T-cell (primary cell): Measurements from ENCODE around the gene PFDN6. TPM values are rescaled to one million over a fixed set of nuclear protein-coding genes. Genes with fewer than 3 reads are reported as not detected.

Experiments used
- ATAC-seq, 4 experiments: fragments of 200-7000 bp in 3 of 4; fragments of 150-1000 bp in 1 of 4; cut with Tn5 transposase; replicated peaks in 1 of 4; 1 replicate in 3 of 4; 2 replicates in 1 of 4; pipeline ENCODE4 v1.10.0; 2021; ENCODE audit warnings: moderate library complexity in 3 of 4, mild to moderate bottlenecking in 2 of 4, moderate number of reproducible peaks in 1 of 4
- CTCF ChIA-PET, 2 donors: fragments of 300-600 bp; sonication (Branson Sonifier 250); formaldehyde crosslinking; loops; one replicate each; lab custom pipeline; 2022; ENCODE audit warnings: antibody characterized with exemption in 2 of 2; lab: Charles Lee
- POLR2A ChIA-PET, 2 donors: fragments of 300-600 bp; sonication (Branson Sonifier 250); formaldehyde crosslinking; loops; one replicate each; lab custom pipeline; 2022; ENCODE audit warnings: antibody characterized with exemption in 2 of 2; lab: Charles Lee
- DNase-seq, 35 experiments: peaks; one replicate each; pipeline versions ENCODE4 v3.0.0 to v3.0.0-alpha.2; 2013 to 2023
- H3K27ac ChIP-seq: one replicate; pipeline ENCODE4 v1.5.1; 2013; ENCODE audit warnings: low read length
- H3K27me3 ChIP-seq, 2 experiments: replicated peaks in 1 of 2; 1 replicate in 1 of 2; 2 replicates in 1 of 2; pipeline versions ENCODE4 v1.6.1 to v1.7.0; 2013; ENCODE audit warnings: low read length in 1 of 2, mixed read lengths in 1 of 2; ENCODE audit not compliant: control insufficient read depth in 2 of 2, insufficient read depth in 2 of 2; ENCODE audit errors: extremely low read depth in 1 of 2
- H3K36me3 ChIP-seq, 2 donors: 1 replicate in 1 of 2; 2 replicates in 1 of 2; pipeline versions ENCODE4 v1.6.1 to v1.7.0; 2013; ENCODE audit warnings: low read length in 1 of 2; ENCODE audit not compliant: control insufficient read depth in 2 of 2, insufficient read depth in 1 of 2; ENCODE audit errors: extremely low read depth in 1 of 2
- H3K4me1 ChIP-seq, 2 experiments: 1 replicate in 1 of 2; 2 replicates in 1 of 2; pipeline versions ENCODE4 v1.6.1 to v1.7.0; 2013; ENCODE audit warnings: low read length in 2 of 2, mixed read lengths in 1 of 2; ENCODE audit not compliant: insufficient read depth in 2 of 2, control insufficient read depth in 1 of 2; ENCODE audit errors: extremely low read depth in 1 of 2
- H3K4me3 ChIP-seq, 2 donors: 1 replicate in 1 of 2; 2 replicates in 1 of 2; pipeline versions ENCODE4 v1.5.1 to v1.7.0; 2013; ENCODE audit warnings: mild to moderate bottlenecking in 2 of 2, low read length in 1 of 2, moderate library complexity in 1 of 2; ENCODE audit not compliant: control insufficient read depth in 1 of 2; ENCODE audit errors: extremely low read depth in 1 of 2
- H3K9me3 ChIP-seq: 2 replicates; pipeline ENCODE4 v1.7.0; 2013
- H3K27ac Mint-ChIP-seq, 2 donors: one replicate each; pipeline ENCODE4 v1.8.0; 2020 to 2021; ENCODE audit warnings: mild to moderate bottlenecking in 2 of 2, mixed read lengths in 2 of 2
- H3K27me3 Mint-ChIP-seq, 2 donors: one replicate each; pipeline ENCODE4 v1.8.0; 2021 to 2022; ENCODE audit warnings: mixed read lengths in 2 of 2
- H3K36me3 Mint-ChIP-seq: one replicate; pipeline ENCODE4 v1.8.0; 2021; ENCODE audit warnings: mixed read lengths
- H3K4me1 Mint-ChIP-seq, 3 donors: one replicate each; pipeline ENCODE4 v1.8.0; 2020 to 2022; ENCODE audit warnings: mixed read lengths in 3 of 3, mild to moderate bottlenecking in 1 of 3
- H3K4me3 Mint-ChIP-seq, 3 donors: one replicate each; pipeline ENCODE4 v1.8.0; 2020 to 2022; ENCODE audit warnings: mild to moderate bottlenecking in 3 of 3, mixed read lengths in 3 of 3, moderate library complexity in 3 of 3
- H3K9me3 Mint-ChIP-seq, 3 donors: one replicate each; pipeline ENCODE4 v1.8.0; 2020 to 2022; ENCODE audit warnings: mixed read lengths in 3 of 3
- WGBS: methylation state at CpG from one replicate; pipeline ENCODE4 v1.1.5; 2013; ENCODE audit warnings: missing lambda C conversion rate; ENCODE audit not compliant: insufficient coverage; 5-methylcytosine and 5-hydroxymethylcytosine counted together
- total RNA-seq, 35 experiments: library from RNA in 6 of 35; stranded (reverse) in 6 of 35; fragments of 120-200 nt in 1 of 35; gene quantifications; one replicate each; pipeline versions ENCODE4 v1.2.1 to v1.2.4 and lab custom pipeline; 2013 to 2026

Gene PFDN6
- total RNA-seq, 5 donors from 2014 or later (not counting 1 experiment from before 2014, with no cell fraction given) = 16.1 to 51.4 (median 40.5) TPM

GRCh38 chr6:33301877-33302276 lies 12.5 kb downstream of the PFDN6 start:
- peak overlapping the region in 1 of 2 donors; percentile 52 for H3K27ac Mint-ChIP-seq
- ATAC-seq (no peak), DNase-seq (no peak)
- Histone ChIP-seq H3K27me3 (no peaks in the 10 kb centered on the region), H3K36me3 (peaks cover 9 to 51% of the 10 kb centered on the region in 2 donors), H3K9me3 (no peaks in the 10 kb centered on the region), H3K4me1 (peaks cover 7 to 53% of the 10 kb centered on the region in 2 experiments), H3K27ac (no peak overlapping the region), H3K4me3 (no peak overlapping the region)
- H3K36me3 Mint-ChIP-seq = peaks cover 26% of the 10 kb centered on the region
- no peaks in the 10 kb centered on the region for H3K27me3 Mint-ChIP-seq
- ChIA-PET POLR2A (interaction anchor here (0.6 to 1.1 kb wide), 2 partner anchors 8 to 31 kb away, joined by 3 to 6 read pairs; no protein-coding TSS in a partner anchor), CTCF (interaction anchor here in 1 of 2 donors (0.5 kb wide), 1 partner anchor 149 kb away, joined by 7 read pairs; no protein-coding TSS in a partner anchor)
- peaks cover 37 to 63% (median 50%) of the 10 kb centered on the region in 3 donors for H3K4me1 Mint-ChIP-seq
- no CpG with 5 or more reads among the region's 3 CpGs for WGBS
- no peaks in the 10 kb centered on the region for H3K9me3 Mint-ChIP-seq
- H3K4me3 Mint-ChIP-seq = peak overlapping the region in 1 of 3 donors; percentile 31

GRCh38 chr6:33304216-33304615 lies 14.8 kb downstream of the PFDN6 start:
- Histone ChIP-seq H3K9me3 (no peaks in the 10 kb centered on the region), H3K4me3 (no peak overlapping the region), H3K27ac (no peak overlapping the region), H3K4me1 (peaks cover 3 to 47% of the 10 kb centered on the region in 2 experiments), H3K27me3 (no peaks in the 10 kb centered on the region), H3K36me3 (peaks cover 9 to 66% of the 10 kb centered on the region in 2 donors)
- Mint-ChIP-seq H3K4me1 (peaks cover 43 to 61% (median 55%) of the 10 kb centered on the region in 3 donors), H3K9me3 (no peaks in the 10 kb centered on the region), H3K36me3 (peaks cover 33% of the 10 kb centered on the region), H3K4me3 (no peak overlapping the region), H3K27ac (no peak overlapping the region), H3K27me3 (no peaks in the 10 kb centered on the region)
- ATAC-seq (no peak), DNase-seq (no peak)
- ChIA-PET CTCF (no interaction called here), POLR2A (no interaction called here)
- WGBS = 100% methylated on average over 5 of the region's 16 CpGs

- Histone ChIP-seq H3K4me3 (no peak overlapping the region), H3K27me3 (no peaks in the 10 kb centered on the region), H3K4me1 (peaks cover under 1 to 48% of the 10 kb centered on the region in 2 experiments), H3K27ac (no peak overlapping the region), H3K36me3 (peaks cover 9 to 69% of the 10 kb centered on the region in 2 donors), H3K9me3 (no peaks in the 10 kb centered on the region)
- no peaks in the 10 kb centered on the region for H3K27me3 Mint-ChIP-seq
- H3K4me1 Mint-ChIP-seq = peaks cover 35 to 53% (median 46%) of the 10 kb centered on the region in 3 donors
- no peaks in the 10 kb centered on the region for H3K9me3 Mint-ChIP-seq
- POLR2A ChIA-PET = interaction anchor here in 1 of 2 donors (0.6 kb wide), 1 partner anchor 50 kb away, joined by 3 read pairs; no protein-coding TSS in a partner anchor
- no peak for DNase-seq
- WGBS = 92% methylated on average over 8 of the region's 8 CpGs
- peaks cover 30% of the 10 kb centered on the region for H3K36me3 Mint-ChIP-seq
- no peak overlapping the region for H3K4me3 Mint-ChIP-seq
- H3K27ac Mint-ChIP-seq = no peak overlapping the region
- CTCF ChIA-PET = no interaction called here
- no peak for ATAC-seq
Measured at GRCh38 chr6:33305052-33305451, 15.7 kb downstream of the PFDN6 start.

GRCh38 chr6:33306356-33306755 lies 17.0 kb downstream of the PFDN6 start:
- 86% methylated on average over 3 of the region's 4 CpGs for WGBS
- peaks cover 38 to 47% (median 46%) of the 10 kb centered on the region in 3 donors for H3K4me1 Mint-ChIP-seq
- H3K4me3 ChIP-seq = no peak overlapping the region
- no peaks in the 10 kb centered on the region for H3K27me3 ChIP-seq
- H3K27ac ChIP-seq = peak overlapping the region; percentile 29
- H3K9me3 Mint-ChIP-seq = no peaks in the 10 kb centered on the region
- DNase-seq (no peak), ATAC-seq (no peak)
- no peaks in the 10 kb centered on the region for H3K9me3 ChIP-seq
- peaks cover 2 to 50% of the 10 kb centered on the region in 2 experiments for H3K4me1 ChIP-seq
- CTCF ChIA-PET = interaction anchor here in 1 of 2 donors (0.8 kb wide), 1 partner anchor 129 kb away, joined by 3 read pairs; no protein-coding TSS in a partner anchor
- H3K4me3 Mint-ChIP-seq = no peak overlapping the region
- peak overlapping the region; percentile 3 to 43 for H3K27ac Mint-ChIP-seq
- H3K36me3 ChIP-seq = peaks cover 9 to 80% of the 10 kb centered on the region in 2 donors
- H3K36me3 Mint-ChIP-seq = peaks cover 36% of the 10 kb centered on the region
- no peaks in the 10 kb centered on the region for H3K27me3 Mint-ChIP-seq
- POLR2A ChIA-PET = interaction anchor here in 1 of 2 donors (1.1 kb wide), 1 partner anchor 28 kb away, joined by 3 read pairs; no protein-coding TSS in a partner anchor

- no peaks in the 10 kb centered on the region for H3K9me3 Mint-ChIP-seq
- peak overlapping the region; percentile 97 to 98 for H3K27ac Mint-ChIP-seq
- Histone ChIP-seq H3K4me3 (peak overlapping the region; percentile 93 to 99), H3K9me3 (no peaks in the 10 kb centered on the region), H3K27ac (peak overlapping the region; percentile 99), H3K4me1 (peaks cover 20 to 72% of the 10 kb centered on the region in 2 experiments), H3K36me3 (peaks cover 0 to 41% of the 10 kb centered on the region in 2 donors), H3K27me3 (no peaks in the 10 kb centered on the region)
- peak; percentile 35 to 57 (median 48) for ATAC-seq
- peaks cover 61 to 67% (median 65%) of the 10 kb centered on the region in 3 donors for H3K4me1 Mint-ChIP-seq
- peaks cover 17% of the 10 kb centered on the region for H3K36me3 Mint-ChIP-seq
- WGBS = 19% methylated on average over 22 of the region's 29 CpGs
- H3K27me3 Mint-ChIP-seq = no peaks in the 10 kb centered on the region
- peak; percentile 31 to 95 (median 88) for DNase-seq
- CTCF ChIA-PET = interaction anchor here (0.6 to 2.2 kb wide), 7 partner anchors 13 to 1990 kb away, joined by 3 to 12 read pairs (median 5); partner anchors contain the start of genes B3GALT4 (in 2 of the 2), RPS18 (in 1 of the 2) and VPS52 (in 1 of the 2)
- peak overlapping the region; percentile 98 to 100 (median 99) for H3K4me3 Mint-ChIP-seq
- POLR2A ChIA-PET = interaction anchor here (0.5 to 1.6 kb wide), 8 partner anchors 13 to 1108 kb away, joined by 3 to 6 read pairs (median 4); partner anchors contain the start of genes PFDN6 (in 1 of the 2), RGL2 (in 1 of the 2) and SYNGAP1 (in 1 of the 2)
Measured at GRCh38 chr6:33312361-33313104, 23.1 kb downstream of the PFDN6 start.
